Glomerular visceral epithelial cell (primary cell): ENCODE results near the gene JMJD7.

ENCODE experiments used
- DNase-seq: peaks from one replicate; pipeline ENCODE4 v3.0.0-alpha.2; 2016; ENCODE audit errors: extremely low spot score

Gene JMJD7

DNA sequence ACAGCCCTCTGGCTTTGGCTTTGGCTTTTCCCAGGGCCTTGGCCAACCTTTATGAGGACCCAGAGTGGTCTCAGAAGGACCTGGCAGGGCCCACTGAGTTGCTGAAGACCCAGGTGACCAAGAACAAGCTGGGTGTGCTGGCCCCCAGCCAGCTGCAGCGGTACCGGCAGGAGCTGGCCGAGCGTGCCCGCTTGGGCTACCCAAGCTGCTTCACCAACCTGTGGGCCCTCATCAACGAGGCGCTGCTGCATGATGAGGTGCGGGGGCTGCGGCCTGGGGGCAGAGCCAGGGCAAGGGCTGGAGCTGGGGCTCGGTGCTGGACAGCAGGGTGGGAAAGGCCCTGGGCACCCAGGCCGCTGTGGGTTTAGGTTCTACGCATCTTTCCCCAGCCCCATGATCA, 16.9 kb downstream of the JMJD7 start:
- DNase-seq, result no peak

- no peak for DNase-seq
Measured at GRCh38 chr15:41847206-41847605, 19.3 kb downstream of the JMJD7 start.

DNA sequence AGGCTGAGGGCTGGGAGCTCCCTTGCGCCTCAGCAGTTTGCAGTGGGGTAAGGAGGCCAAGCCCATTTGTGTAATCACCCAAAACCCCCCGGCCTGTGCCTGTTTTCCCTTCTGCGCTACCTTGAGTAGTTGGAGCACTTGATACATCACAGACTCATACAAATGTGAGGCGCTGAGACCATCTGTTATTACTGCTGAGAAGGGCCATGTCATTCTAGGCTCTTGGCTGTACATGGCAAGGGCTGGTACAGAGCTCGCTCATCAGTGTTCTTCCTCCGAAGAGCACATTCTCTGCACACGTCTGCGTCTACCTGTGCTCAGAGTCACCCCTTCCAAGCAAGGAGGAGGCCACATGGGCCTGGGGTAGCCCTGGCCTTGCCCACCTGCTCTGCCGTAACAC, 20.1 kb downstream of the JMJD7 start:
- DNase-seq, result no peak

DNA sequence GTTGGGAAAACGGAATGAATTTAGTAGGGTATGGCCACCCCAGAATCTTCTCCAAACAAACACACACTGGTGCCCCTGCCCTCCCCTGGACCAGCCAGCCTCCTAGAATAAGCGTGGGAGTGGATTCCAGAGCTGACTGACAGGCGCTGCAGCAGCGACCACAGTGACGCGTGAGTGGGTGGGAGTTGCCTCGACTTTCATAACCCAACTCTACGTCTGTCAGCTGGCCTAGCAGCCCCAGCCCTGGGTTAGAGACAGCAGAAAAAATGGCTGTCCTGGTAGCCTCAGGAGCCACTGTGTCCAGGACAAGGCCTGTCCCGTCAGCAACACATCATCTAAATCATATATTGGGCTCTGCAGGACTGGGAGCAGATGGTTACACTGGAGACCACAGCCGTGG, 20.7 kb downstream of the JMJD7 start:
- no peak for DNase-seq

DNA sequence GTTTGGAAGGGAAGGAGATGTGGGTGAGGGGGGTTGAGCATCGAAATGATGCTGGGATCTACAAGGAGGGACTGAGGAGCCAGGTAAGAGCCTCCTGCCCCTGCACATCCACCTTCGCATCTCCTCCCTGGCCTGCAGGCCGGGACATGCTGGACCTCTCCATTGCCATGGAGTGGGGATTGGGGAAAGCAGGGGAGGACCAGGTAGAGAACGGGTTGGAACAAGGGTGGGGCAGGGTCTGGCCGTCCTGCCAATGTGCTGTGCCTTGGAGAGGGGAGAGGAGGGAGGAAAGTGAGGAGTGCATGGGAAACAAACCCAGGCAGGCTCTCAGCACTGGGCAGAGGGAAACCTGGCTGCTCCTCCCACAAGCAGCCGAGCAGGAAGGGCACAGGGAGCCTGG, 21.3 kb downstream of the JMJD7 start:
- DNase-seq, result no peak

GRCh38 chr15:41849861-41850260, 22.0 kb downstream of the JMJD7 start:
- no peak for DNase-seq

GRCh38 chr15:41850482-41851166, 22.7 kb downstream of the JMJD7 start:
- DNase-seq, result no peak

DNA sequence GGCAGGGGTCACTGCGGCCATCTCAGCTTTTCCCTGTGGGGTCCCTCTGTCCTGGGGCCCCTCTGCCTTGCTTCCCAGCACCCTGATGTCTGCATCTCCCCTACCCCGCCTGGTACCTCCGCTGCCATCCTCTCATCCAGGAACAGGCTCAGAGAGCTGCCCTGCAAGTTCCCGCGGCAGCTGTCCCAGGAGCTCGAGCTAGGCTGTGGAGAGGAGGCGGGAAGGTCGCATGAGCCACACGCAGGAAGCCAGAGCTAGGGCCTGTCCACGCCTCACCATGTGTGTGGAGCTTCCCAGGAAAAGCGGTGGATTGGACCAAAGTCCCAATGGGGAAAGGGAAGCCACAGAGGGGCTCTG, 23.3 kb downstream of the JMJD7 start:
- no peak for DNase-seq

DNA sequence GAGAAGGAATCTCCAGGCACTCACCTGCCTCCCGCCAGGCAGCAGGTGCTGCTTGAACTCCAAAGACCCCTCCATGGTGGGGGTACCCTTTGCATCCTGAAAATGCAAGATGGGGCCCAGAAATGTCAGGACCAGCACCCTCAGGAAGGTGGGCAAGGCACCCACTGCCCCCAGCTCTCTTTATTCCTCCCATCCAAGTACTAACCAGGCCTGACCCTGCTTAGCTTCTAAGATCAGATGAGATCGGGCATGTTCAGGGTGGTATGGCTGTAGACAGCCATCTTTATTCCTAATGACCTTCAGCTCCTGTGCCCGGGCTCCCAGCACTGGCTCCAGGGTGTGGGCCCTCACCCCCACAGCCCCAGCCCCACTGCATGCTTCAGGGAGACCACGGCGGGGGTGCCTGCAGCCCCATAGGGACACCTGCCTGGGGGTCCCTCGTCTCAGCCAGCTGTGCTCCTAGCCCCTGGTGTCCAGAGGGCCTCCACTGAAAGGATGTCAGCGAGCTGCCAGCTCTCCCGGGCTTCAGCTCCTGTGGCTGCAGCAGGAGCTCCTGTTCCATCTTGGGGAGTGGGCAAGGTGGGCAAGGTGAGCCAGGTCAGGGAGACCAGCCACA, 24.0 kb downstream of the JMJD7 start:
- no peak for DNase-seq

DNA sequence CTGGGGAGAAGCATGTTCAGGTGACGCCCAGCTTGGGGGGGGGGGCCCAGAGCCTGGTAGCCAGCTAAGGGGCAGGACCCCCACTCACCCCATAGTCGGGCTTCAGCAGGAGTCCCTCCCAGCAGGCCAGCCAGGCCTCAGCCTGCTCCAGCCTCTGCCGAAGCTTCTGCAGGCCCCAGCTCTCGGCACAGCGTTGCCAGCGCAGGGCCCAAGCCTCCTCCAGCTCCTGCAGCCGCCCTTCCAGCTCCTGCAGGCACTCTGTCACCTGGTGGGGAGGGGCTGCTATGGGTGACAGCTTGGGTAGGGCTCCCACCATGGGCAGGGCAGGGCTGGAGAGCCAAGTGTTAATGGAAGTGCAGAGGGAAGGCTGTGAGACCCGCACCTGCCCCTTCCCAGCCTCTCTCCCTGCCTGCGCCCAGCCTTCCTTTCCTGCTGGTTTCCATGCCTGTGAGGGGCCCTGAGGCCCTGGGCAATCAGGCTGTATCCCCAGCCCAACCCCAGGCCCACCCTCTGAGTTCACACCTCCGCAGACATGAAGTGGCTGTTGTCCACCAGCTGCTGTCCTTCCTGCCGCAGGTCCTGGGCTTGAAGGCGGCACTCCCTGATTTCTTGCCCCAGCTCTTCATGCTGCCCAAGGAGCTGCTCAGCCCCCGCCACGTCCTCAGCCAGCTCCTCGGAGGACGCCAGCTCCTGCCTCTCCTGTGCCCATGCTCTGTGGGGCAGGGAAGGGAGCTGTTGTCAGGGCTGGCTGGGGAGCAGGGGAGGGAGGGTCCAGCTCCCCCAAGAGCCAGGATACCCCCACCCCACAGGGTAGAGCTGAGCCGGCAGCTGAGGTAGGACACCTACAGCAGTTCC, 25.1 kb downstream of the JMJD7 start:
- no peak for DNase-seq

GRCh38 chr15:41853831-41854230, 25.9 kb downstream of the JMJD7 start:
- DNase-seq, result no peak

DNA sequence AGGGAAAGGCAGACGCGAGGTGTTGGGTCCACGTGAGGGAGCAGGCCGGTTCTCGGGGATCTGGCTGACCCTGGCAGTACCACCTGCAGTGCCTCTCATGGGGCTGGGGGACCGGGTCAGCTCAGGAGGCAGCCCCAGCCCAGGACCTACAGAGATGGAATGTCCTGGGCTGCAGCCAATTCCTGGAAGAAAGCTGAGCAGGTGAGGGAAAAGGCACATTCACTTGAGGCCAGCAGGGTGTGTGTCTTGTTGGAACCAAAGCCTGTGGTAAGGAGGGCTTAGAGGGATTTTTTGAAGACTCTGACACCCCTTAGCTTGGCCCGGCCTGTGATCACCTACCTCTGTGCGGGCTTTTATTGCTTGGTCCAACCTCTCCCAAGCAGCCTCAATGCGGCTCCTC, 26.6 kb downstream of the JMJD7 start:
- no peak for DNase-seq

- no peak for DNase-seq
Measured at GRCh38 chr15:41855261-41855961, 27.5 kb downstream of the JMJD7 start.

DNA sequence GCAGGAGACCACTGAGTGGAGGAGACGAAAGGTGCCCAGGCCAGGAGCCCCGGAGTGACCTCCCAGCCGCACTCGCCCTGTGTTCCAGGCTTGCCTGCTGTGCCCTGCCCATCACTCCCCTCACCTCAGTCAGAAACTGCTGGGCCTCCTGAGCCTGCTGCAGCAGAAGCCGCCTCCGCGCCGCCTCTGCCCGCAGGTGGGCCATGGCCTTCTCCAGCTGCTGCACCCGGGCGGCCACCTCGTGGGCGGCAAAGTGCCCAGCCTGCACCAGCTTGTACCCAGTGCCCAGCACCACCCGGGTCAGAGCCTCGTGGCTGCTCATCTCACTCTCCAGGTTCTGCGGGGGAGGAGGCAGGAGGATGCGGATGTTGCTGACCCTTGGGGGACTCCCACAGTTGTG, 28.4 kb downstream of the JMJD7 start:
- no peak for DNase-seq

GRCh38 chr15:41856716-41857115, 28.8 kb downstream of the JMJD7 start:
- DNase-seq, result no peak

DNA sequence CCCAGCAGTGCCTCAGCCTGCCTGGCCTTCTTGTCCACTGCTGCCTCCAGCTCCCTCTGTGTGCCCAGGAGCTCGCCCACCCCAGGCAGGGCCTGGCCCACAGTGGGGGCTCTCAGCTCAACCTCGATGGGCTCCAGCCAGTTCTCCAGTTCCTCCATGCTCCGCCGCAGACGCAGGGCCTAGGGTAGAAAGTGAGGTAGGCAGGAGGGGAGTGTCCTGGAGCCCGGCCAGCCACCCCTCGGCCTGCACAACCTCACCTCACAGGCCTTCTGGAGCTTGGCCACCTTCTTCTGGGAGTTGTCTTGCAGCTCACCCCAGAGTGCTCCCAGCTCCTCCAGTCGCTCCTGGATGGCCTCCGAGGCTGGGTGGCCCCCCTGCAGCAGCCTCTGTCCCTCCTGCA, 29.4 kb downstream of the JMJD7 start:
- DNase-seq, result no peak

- DNase-seq, result no peak
Measured at GRCh38 chr15:41858756-41859155, 30.9 kb downstream of the JMJD7 start.

- DNase-seq, result no peak
Measured at GRCh38 chr15:41860049-41860828, 32.3 kb downstream of the JMJD7 start.

DNA sequence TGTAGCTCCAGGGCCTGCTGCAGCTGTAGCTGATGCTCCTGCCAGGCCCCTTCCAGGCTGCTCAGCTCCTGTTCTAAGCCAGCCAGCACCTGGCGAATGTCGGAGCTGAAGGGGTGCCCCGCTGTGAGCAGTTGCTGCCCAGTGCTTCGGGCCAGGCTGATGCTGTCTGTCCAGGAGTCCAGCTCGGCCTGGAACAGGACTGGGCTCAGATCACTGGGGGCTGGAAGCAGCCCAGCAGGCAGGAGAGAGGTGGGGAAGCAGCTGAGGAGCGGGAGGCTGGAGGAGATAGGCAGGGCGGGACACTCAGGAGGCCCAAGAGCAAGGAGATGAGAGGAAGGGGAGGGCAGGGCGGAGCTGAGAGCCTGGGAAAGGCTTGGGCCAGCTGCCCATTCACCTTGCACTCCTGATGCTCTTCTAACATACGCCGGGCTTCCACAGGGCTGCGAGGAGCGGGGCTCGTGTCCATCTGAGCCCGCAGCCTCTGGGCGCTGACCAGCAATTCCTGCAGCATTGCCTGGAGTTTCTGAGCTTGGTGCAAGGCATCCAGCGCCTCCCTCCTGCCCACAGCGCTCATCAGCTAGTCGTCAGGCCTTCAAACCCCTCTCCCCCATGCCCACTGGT, 34.0 kb downstream of the JMJD7 start:
- DNase-seq, result no peak

GRCh38 chr15:41862515-41863116, 34.7 kb downstream of the JMJD7 start:
- no peak for DNase-seq
